ENCODE results near the gene ZNF532.

Gene ZNF532

DNA sequence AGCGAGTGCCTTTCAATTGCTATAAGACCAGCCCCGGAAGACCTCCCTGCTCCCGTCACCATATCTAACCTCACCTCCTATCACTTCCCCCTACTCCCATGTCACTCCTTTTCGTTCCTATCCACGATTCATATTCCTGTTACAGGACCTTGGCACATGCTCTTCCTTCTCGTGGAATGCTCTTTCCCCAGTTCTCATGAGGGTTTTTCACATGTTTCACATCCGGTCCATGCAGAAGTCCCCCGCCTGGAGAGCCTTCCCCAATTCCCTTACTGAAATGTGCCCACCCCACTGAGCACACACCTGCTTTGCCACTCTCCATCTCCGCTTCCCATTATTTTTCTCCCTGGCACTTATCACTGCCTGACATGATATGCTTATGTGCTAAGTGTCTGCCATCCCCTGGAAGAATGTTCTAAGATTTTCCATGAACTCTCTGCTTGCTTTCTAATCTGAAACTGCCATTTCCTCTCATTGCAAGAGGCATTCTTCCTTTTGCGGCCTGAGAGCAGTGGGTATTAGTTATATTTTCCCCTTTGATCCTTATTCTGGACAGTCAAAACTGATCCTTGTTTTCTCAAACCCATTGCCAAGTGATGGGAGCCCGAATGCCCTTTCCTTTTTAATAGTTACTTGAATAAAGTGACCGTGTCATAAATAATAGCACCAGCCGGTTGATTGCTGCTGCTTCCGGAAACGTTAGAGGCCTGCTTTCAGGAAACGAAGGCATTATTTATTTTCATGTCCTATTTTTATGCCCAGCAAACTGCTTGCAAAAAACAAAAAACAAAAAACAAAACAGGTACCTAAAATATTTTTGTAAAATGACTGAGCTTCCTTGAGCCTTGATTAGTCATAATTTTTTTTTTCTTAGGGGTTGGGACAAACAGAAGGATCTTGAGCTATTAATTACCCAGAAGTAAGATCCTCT, 127.9 kb downstream of the ZNF532 start:
- H3K36me3 Mint-ChIP-seq (ENCODE audit: low read depth), result no peaks in the 10 kb centered on the region
- H3K4me3 Mint-ChIP-seq, result no peak overlapping the region
- H3K27me3 Mint-ChIP-seq, result peaks cover 28% of the 10 kb centered on the region
- peaks cover 13% of the 10 kb centered on the region for H3K4me1 Mint-ChIP-seq (ENCODE audit: low read depth)
- no peak for DNase-seq
- peaks cover 10% of the 10 kb centered on the region for H3K9me3 Mint-ChIP-seq
- H3K27ac Mint-ChIP-seq, result no peak overlapping the region

DNA sequence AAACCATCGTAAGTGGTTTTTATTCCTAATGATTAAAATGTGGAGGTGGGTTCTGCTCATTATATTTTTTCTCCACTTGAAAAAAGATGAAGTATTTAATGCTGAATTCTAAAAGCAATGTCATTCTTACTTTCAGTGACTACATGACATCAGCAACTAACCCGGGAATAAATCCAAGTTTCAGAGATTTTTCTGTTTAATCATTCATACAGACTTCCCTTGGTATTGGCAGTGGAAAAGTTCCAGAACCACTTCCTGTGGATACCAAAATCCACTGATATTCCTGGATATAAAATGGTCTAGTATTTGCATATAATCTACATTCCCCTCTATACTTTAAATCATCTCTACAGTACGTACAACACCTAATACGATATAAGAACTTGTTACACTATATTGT, 128.6 kb downstream of the ZNF532 start:
- no peak for DNase-seq
- Mint-ChIP-seq H3K27ac (no peak overlapping the region), H3K4me3 (no peak overlapping the region), H3K27me3 (peaks cover 32% of the 10 kb centered on the region), H3K4me1 (ENCODE audit: low read depth) (peaks cover 13% of the 10 kb centered on the region), H3K36me3 (ENCODE audit: low read depth) (no peaks in the 10 kb centered on the region), H3K9me3 (peaks cover 10% of the 10 kb centered on the region)

GRCh38 chr18:58995663-58996062, 131.0 kb downstream of the ZNF532 start:
- no peak overlapping the region for H3K4me3 Mint-ChIP-seq
- no peaks in the 10 kb centered on the region for H3K36me3 Mint-ChIP-seq (ENCODE audit: low read depth)
- H3K9me3 Mint-ChIP-seq, result no peaks in the 10 kb centered on the region
- no peak overlapping the region for H3K27ac Mint-ChIP-seq
- H3K4me1 Mint-ChIP-seq (ENCODE audit: low read depth), result peaks cover 13% of the 10 kb centered on the region
- H3K27me3 Mint-ChIP-seq, result peaks cover 26% of the 10 kb centered on the region
- no peak for DNase-seq

- no peak overlapping the region for H3K4me3 Mint-ChIP-seq
- peaks cover 26% of the 10 kb centered on the region for H3K27me3 Mint-ChIP-seq
- H3K27ac Mint-ChIP-seq, result no peak overlapping the region
- H3K9me3 Mint-ChIP-seq, result no peaks in the 10 kb centered on the region
- peaks cover 10% of the 10 kb centered on the region for H3K4me1 Mint-ChIP-seq (ENCODE audit: low read depth)
- H3K36me3 Mint-ChIP-seq (ENCODE audit: low read depth), result no peaks in the 10 kb centered on the region
- DNase-seq, result no peak
These were observed 131.5 kb downstream of the ZNF532 start for GRCh38 chr18:58996131-58996641.

DNA sequence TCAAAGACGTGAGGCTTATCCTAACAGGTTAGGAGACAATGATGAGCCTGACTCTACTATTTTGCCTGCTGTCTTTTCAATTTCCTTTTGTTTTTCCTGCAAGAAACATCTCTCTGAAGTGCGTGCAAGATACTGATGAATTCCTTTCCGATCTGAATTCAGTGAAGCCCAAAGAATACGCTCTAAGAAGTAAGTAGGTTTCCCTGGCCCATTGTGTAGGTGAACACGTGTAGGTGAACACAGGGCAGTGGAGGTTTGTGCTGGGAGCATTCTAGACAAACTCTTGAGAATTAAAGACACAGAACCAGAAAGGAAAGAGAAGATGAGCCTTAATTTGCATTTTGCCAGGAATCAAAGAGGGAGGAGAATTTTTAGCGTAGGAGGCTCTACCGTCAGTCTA, 132.0 kb downstream of the ZNF532 start:
- no peak overlapping the region for H3K27ac Mint-ChIP-seq
- no peak overlapping the region for H3K4me3 Mint-ChIP-seq
- H3K9me3 Mint-ChIP-seq, result no peaks in the 10 kb centered on the region
- no peak for DNase-seq
- H3K27me3 Mint-ChIP-seq, result peaks cover 26% of the 10 kb centered on the region
- peaks cover 5% of the 10 kb centered on the region for H3K4me1 Mint-ChIP-seq (ENCODE audit: low read depth)
- no peaks in the 10 kb centered on the region for H3K36me3 Mint-ChIP-seq (ENCODE audit: low read depth)

DNA sequence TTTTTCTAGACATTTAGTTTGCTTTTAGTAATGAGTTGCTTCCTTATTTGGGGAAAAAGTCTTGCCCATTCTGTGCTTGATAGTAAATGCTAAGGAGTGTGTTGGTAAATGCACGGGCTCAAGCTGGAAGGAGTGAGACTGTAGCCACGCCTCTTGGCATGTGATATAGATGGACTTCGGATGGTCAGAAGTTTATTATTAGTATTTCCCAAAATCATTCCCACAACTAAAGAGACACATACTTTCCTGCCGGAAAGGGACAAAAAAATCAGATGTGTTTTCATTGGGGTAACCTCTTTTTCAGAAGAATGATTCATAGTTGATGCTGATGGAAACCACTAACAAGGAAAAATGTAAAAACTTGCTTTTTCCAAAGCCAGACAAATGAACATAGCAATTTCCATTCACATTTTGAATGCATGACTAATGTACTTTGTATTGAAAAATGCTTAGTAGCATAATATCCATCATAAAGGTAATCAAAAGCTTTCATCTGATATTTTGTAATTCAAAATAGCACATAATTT, 133.2 kb downstream of the ZNF532 start:
- Mint-ChIP-seq H3K9me3 (no peaks in the 10 kb centered on the region), H3K4me3 (no peak overlapping the region), H3K27ac (no peak overlapping the region), H3K4me1 (ENCODE audit: low read depth) (no peaks in the 10 kb centered on the region), H3K27me3 (peaks cover 21% of the 10 kb centered on the region), H3K36me3 (ENCODE audit: low read depth) (no peaks in the 10 kb centered on the region)
- DNase-seq, result no peak

GRCh38 chr18:58998401-58999203, 133.9 kb downstream of the ZNF532 start:
- H3K9me3 Mint-ChIP-seq, result no peaks in the 10 kb centered on the region
- DNase-seq, result no peak
- H3K27ac Mint-ChIP-seq, result no peak overlapping the region
- H3K4me3 Mint-ChIP-seq, result no peak overlapping the region
- H3K36me3 Mint-ChIP-seq (ENCODE audit: low read depth), result no peaks in the 10 kb centered on the region
- peaks cover 27% of the 10 kb centered on the region for H3K27me3 Mint-ChIP-seq
- no peaks in the 10 kb centered on the region for H3K4me1 Mint-ChIP-seq (ENCODE audit: low read depth)

DNA sequence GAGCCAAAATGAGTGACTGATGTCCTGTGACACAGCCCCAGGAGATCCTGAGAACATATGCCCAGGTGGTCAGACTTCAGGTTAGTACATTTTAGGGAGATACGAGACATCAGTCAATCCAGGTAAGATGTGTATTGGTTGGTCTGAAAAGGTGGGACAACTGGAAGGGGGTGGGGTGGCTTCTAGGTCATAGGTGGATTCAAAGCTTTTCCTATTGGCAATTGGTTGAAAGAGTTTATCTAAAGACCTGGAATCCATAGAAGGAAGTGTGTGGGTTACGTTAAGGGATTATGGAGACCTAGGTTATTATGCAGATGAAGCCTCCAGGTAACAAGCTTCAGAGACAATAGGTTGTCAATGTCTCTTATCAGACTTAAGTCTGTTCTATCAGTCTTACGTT, 136.5 kb downstream of the ZNF532 start:
- H3K9me3 Mint-ChIP-seq, result no peaks in the 10 kb centered on the region
- DNase-seq, result no peak
- H3K27ac Mint-ChIP-seq, result no peak overlapping the region
- H3K36me3 Mint-ChIP-seq (ENCODE audit: low read depth), result no peaks in the 10 kb centered on the region
- H3K27me3 Mint-ChIP-seq, result peaks cover 19% of the 10 kb centered on the region
- no peaks in the 10 kb centered on the region for H3K4me1 Mint-ChIP-seq (ENCODE audit: low read depth)
- no peak overlapping the region for H3K4me3 Mint-ChIP-seq

DNA sequence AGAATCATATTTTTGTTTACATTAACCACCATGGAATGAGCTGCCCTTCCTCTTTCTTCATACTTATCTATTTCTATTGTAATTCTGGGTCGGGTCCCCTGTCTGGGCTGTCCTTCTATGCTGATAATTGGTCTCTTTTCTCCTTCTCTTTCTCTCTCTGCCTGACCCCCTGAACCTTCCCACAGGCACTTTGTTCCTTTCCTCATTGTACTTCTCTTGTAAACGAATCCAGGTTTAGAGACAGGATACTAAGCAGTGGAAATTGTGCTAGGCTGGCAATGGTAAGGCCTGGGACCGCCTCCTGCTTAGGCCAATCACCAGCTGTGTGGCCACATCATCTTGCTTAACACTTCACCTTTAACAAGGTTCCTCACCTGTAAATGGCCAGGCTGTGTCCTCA, 137.0 kb downstream of the ZNF532 start:
- H3K4me1 Mint-ChIP-seq (ENCODE audit: low read depth), result no peaks in the 10 kb centered on the region
- no peak overlapping the region for H3K4me3 Mint-ChIP-seq
- H3K27me3 Mint-ChIP-seq, result peaks cover 16% of the 10 kb centered on the region
- no peaks in the 10 kb centered on the region for H3K36me3 Mint-ChIP-seq (ENCODE audit: low read depth)
- no peak overlapping the region for H3K27ac Mint-ChIP-seq
- H3K9me3 Mint-ChIP-seq, result no peaks in the 10 kb centered on the region
- DNase-seq, result no peak

DNA sequence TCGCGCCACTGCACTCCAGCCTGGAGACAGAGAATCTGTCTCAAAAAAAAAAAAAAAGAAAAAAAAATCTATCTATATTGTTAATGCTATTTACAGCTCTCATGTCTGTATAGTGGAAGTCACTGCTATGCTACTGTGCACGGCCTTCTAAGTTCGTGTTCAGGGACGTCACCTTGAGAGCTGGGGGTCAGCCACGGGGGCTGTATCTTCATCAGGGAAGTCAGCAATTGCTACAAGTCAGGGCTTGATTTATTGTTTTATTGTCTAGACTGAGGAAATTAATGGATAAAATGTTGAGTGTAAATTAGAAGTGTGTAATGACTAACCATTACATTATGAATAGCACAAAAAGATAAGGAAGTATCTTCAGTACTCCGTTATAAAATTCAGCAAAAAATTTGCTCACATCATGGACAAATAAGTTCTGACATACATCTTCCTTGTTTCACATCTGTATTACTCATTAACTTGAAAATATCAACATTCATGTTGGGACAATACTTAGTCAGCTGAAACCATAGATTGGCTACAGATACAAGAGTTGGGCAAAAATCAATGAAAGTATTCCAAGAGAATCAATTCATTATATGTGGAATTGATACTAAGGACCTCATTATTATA, 138.4 kb downstream of the ZNF532 start:
- H3K9me3 Mint-ChIP-seq, result no peaks in the 10 kb centered on the region
- H3K27me3 Mint-ChIP-seq, result peaks cover 10% of the 10 kb centered on the region
- no peaks in the 10 kb centered on the region for H3K4me1 Mint-ChIP-seq (ENCODE audit: low read depth)
- H3K27ac Mint-ChIP-seq, result no peak overlapping the region
- H3K36me3 Mint-ChIP-seq (ENCODE audit: low read depth), result no peaks in the 10 kb centered on the region
- H3K4me3 Mint-ChIP-seq, result no peak overlapping the region
- DNase-seq, result no peak

GRCh38 chr18:59005262-59005661, 140.6 kb downstream of the ZNF532 start:
- no peak overlapping the region for H3K27ac Mint-ChIP-seq
- no peaks in the 10 kb centered on the region for H3K9me3 Mint-ChIP-seq
- H3K36me3 Mint-ChIP-seq (ENCODE audit: low read depth), result no peaks in the 10 kb centered on the region
- H3K4me1 Mint-ChIP-seq (ENCODE audit: low read depth), result no peaks in the 10 kb centered on the region
- DNase-seq, result no peak
- no peak overlapping the region for H3K4me3 Mint-ChIP-seq
- peaks cover 12% of the 10 kb centered on the region for H3K27me3 Mint-ChIP-seq

GRCh38 chr18:59006461-59007067, 141.9 kb downstream of the ZNF532 start:
- H3K4me3 Mint-ChIP-seq, result no peak overlapping the region
- H3K27me3 Mint-ChIP-seq, result peaks cover 12% of the 10 kb centered on the region
- no peak overlapping the region for H3K27ac Mint-ChIP-seq
- H3K9me3 Mint-ChIP-seq, result no peaks in the 10 kb centered on the region
- DNase-seq, result no peak
- no peaks in the 10 kb centered on the region for H3K36me3 Mint-ChIP-seq (ENCODE audit: low read depth)
- no peaks in the 10 kb centered on the region for H3K4me1 Mint-ChIP-seq (ENCODE audit: low read depth)

DNA sequence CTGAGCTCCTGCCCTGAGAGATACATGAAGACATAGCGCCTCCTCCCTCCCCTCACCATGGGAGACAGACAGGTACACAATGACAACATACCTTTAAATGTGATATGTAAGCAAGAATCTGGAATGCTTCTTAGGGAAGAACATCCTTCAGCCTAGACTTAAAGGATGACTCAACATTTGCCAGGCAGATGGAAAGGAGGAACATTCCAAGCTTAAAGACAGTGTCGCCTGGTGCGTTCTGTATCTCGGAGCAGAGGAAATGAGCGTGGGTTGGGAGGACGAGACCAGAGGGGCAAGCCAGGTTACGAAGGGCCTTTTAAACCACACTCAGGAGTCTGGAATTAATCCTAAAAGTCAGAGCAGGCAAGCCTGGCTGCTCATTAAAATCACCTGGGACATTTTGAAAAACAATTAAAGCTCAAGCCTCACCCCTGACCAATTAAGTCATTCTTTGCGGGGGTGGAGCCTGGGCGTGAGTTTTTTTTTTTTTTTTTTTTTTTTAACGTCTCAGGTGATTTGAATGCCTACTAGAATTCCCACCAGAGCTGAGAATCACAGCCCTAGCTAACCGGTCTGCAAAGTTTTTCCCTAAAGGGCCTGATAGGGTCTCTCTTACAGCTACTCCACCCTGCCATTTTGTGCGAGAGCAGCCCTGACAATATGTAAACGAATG, 143.8 kb downstream of the ZNF532 start:
- H3K36me3 Mint-ChIP-seq (ENCODE audit: low read depth), result no peaks in the 10 kb centered on the region
- no peak overlapping the region for H3K27ac Mint-ChIP-seq
- no peak for DNase-seq
- H3K4me1 Mint-ChIP-seq (ENCODE audit: low read depth), result no peaks in the 10 kb centered on the region
- no peaks in the 10 kb centered on the region for H3K9me3 Mint-ChIP-seq
- peaks cover 20% of the 10 kb centered on the region for H3K27me3 Mint-ChIP-seq
- H3K4me3 Mint-ChIP-seq, result no peak overlapping the region

- Mint-ChIP-seq H3K9me3 (no peaks in the 10 kb centered on the region), H3K4me1 (ENCODE audit: low read depth) (no peaks in the 10 kb centered on the region), H3K27me3 (peaks cover 23% of the 10 kb centered on the region), H3K27ac (no peak overlapping the region), H3K4me3 (no peak overlapping the region), H3K36me3 (ENCODE audit: low read depth) (no peaks in the 10 kb centered on the region)
- DNase-seq, result no peak
These were observed 145.2 kb downstream of the ZNF532 start for GRCh38 chr18:59009846-59010245.
